AG09319 (cell line): ENCODE measurements around the gene PRSS12.
"Not testable (repeated sequence)": the region's sequence is repeated elsewhere in the genome, so short reads cannot be mapped to it uniquely, and the experiment has no call there.

Experiments used
- DNase-seq: peaks from one replicate; pipeline ENCODE4 v3.0.0-alpha.2; 2010; ENCODE audit warnings: low read depth; ENCODE audit errors: extremely low read depth
- TF ChIP-seq, protein P1 (sequence below): IDR thresholded peaks from 2 replicates; pipeline ENCODE4 v1.5.1; 2011; ENCODE audit warnings: low read depth, mild to moderate bottlenecking, inconsistent platforms, low read length, moderate library complexity

The PRSS12 gene

DNA sequence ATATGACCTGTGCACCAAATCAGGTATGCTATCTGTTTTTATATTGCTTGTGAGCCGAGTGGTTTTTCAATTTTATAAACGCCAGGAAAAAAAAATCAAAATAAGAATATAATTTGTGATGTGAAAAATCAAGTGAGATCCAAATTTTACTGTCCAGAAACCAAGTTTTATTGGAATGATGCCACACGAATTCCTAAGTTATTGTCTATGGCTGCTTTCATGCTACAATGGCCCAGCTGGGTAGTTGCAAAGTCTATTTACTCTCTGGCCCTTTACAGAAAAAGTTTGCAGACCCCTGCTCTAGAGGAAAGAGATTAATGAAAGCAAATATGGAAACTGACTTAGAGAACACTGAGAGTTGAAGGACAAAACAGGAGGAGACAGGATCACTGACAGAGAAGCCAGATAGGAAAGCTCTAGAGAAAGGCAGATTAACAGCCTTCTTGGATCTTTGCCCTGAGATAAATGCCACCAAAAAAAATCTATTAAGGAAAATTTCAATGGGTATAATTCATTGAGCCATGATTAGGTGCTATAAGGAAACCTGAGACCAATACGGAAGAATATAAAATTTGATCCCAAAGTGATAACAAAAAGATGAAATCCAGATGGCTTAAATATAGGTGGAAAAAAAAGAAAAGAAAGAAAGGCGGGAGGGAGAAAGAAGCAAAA lies 29.8 kb downstream of the PRSS12 start:
- no peak for DNase-seq

DNA sequence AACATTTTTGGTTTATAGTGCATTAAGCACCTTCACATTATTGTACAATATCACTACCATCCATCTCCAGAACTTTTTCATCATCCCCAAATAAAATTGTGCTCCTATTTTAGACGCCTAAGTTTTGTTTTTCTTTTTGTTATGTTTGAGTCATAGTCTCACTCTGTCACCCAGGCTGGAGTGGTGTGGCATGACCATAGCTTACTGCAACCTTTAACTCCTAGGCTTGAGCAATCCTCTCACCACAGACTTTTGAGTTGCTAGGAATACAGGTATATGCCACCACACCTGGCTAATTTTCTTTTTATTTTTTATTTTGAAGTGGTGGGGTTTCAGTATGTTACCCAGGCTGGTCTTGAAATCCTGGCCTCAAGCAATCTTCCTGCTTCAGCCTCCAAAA lies 33.9 kb downstream of the PRSS12 start:
- DNase-seq, result no peak
- TF ChIP-seq, protein P1, sequence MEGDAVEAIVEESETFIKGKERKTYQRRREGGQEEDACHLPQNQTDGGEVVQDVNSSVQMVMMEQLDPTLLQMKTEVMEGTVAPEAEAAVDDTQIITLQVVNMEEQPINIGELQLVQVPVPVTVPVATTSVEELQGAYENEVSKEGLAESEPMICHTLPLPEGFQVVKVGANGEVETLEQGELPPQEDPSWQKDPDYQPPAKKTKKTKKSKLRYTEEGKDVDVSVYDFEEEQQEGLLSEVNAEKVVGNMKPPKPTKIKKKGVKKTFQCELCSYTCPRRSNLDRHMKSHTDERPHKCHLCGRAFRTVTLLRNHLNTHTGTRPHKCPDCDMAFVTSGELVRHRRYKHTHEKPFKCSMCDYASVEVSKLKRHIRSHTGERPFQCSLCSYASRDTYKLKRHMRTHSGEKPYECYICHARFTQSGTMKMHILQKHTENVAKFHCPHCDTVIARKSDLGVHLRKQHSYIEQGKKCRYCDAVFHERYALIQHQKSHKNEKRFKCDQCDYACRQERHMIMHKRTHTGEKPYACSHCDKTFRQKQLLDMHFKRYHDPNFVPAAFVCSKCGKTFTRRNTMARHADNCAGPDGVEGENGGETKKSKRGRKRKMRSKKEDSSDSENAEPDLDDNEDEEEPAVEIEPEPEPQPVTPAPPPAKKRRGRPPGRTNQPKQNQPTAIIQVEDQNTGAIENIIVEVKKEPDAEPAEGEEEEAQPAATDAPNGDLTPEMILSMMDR, result no peak

More for the DNA sequence above, 29.8 kb downstream of the PRSS12 start:
- TF ChIP-seq, protein P1, result no peak

DNA sequence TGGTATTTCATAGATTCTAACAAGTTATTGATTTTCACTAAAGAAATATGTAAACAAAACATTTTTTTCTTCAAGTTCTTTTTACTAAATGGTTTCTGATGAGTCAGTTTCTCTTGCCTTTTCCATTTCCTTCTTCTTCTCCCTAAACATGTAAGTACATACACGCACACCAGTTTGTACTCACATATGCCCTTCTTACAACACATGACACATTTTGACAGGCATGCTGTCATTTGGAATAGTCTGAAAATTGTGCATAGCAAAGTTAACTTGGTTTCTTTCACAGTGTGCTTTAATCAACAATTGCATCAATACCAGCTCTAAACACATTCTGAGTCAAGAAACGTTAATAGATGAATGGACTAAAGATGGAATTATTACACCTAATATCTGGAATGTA lies 35.1 kb downstream of the PRSS12 start:
- TF ChIP-seq, protein P1, result no peak
- no peak for DNase-seq

DNA sequence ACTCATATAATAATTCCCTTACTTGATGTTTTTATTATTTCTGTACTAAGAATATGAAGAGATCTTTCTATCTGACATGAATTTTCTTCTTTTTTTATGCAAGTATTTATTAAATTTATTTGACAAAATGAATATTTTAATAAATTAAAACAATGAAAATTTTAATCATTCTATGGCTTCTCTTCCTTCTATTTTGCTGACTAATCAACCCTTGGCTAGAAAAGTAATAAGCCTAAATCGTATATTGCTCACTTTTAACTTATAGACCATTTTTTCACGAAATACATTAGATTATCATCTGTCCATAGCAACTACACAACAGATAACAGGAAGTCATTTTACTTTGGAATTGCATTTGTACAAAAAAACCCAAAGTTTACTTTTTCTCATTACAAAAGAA lies 38.6 kb downstream of the PRSS12 start:
- no peak for DNase-seq
- TF ChIP-seq, protein P1, result no peak

DNA sequence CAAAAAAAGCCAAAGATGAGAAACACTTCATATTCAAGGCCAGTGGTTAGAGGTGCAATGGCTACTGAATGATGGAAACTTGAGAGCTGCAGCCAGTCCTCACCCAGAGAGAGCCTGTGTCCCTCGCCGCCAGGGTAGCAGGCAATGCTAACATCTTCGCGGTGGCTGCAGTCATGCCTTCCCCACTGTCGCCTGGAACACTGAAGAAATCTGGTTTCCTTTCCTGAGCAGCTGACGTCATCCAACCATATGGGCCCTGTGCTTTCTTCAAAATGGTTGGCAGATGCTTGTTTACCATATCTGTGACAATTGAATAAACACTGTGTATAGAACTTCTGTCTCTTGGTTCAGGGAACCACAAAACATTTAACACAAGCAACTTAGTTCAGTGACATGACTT lies 39.7 kb downstream of the PRSS12 start:
- TF ChIP-seq, protein P1, result no peak

DNA sequence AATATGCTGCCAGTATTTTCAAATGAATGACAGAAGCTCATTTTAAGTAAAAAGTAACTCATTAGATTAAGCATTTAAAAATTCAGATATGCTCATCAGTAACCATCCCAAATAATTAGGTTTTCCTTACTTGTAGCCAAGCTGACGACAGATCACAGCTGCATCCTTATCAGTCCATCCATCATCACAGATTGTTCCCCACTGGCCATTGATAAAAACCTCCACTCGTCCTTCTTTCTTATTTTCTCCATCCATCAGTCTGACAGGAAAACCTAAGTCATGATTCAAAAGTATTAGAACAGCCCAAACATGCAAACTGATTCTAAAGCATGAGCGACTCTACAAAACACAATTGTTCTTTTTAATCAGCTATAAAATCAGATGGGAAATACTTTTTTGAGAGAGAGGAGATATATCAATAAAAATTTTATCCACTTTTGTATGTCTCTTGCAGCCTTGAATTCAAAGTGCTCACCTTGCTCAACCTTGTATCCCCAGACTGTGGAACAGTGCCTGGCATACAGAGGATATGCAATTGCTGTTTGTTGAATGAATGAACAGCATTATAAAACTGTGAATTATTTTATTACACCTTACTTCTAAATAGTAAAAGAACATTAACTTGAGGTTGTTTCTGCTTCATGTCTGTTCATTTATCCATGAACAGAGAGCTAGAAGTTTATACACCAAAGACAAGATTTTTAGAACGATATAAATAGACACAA lies 44.3 kb downstream of the PRSS12 start:
- no peak for DNase-seq
- TF ChIP-seq, protein P1, result no peak

More for the DNA sequence above, 39.7 kb downstream of the PRSS12 start:
- DNase-seq, result no peak

DNA sequence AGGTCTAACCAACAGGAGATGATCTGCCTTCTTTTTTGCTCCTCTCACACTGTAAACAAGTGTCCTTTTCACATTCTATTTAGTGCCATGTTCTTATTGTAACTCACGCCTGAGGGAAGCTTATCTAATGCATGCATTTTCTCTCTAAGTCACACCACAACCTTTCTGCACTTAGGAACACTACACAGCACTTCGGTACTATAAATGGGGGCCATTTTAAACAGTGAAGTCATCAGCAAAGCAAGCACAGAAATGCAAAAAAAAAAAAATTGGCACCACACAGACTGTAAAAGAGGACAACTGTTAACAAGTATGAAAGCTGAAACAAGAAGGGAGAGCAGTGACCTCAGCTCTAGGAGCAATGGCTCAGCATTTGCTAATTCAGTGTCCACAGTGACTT lies 45.2 kb downstream of the PRSS12 start:
- TF ChIP-seq, protein P1, result no peak
- no peak for DNase-seq

DNA sequence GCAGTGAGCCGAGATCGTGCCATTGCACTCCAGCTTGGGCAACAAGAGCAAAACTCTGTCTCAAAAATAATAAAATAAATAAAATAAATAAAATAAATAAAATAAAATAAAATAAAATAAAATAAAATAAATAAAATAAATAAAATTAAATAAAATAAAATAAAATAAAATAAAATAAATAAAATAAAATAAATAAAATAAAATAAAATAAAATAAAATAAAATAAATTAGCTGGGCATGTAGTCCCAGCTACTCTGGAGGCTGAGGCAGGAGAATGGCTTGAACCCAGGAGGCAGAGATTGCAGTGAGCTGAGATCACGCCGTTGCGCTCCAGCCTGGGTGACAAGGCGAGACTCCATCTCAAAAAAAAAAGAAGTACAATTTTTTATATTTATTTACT lies 53.2 kb downstream of the PRSS12 start:
- DNase-seq, result not testable (repeated sequence)
